GM23338 (cell line): ENCODE measurements around the gene ITGB2. TPM values are rescaled to one million over a fixed set of nuclear protein-coding genes. Genes with fewer than 3 reads are reported as not detected.

Experiments used
- ATAC-seq: fragments of 200-7000 bp; cut with Tn5 transposase; 3 replicates; pipeline ENCODE4 v1.9.1; 2020
- DNase-seq: peaks from one replicate; pipeline ENCODE4 v3.0.0-alpha.2; 2015; ENCODE audit warnings: low spot score
- H2AFZ ChIP-seq: fragments of 200-600 bp; sonication (generic); 2 replicates; pipeline ENCODE4 v1.8.0; 2016; ENCODE audit warnings: antibody characterized with exemption, mild to moderate bottlenecking, moderate library complexity
- H3F3A ChIP-seq: fragments of 200-600 bp; sonication (generic); replicated peaks from 2 replicates; pipeline ENCODE4 v1.8.0; 2017; ENCODE audit warnings: antibody characterized with exemption, mixed run types, low read depth
- H3K27ac ChIP-seq: fragments of 200-600 bp; sonication (generic); 2 replicates; pipeline ENCODE4 v1.6.1; 2016; ENCODE audit warnings: low read depth
- H3K27me3 ChIP-seq: fragments of 200-600 bp; sonication (generic); 2 replicates; pipeline ENCODE4 v1.8.0; 2016; ENCODE audit warnings: mild to moderate bottlenecking, mixed run types, moderate library complexity; ENCODE audit not compliant: insufficient read depth
- H3K36me3 ChIP-seq: fragments of 200-600 bp; sonication (generic); 2 replicates; pipeline ENCODE4 v1.8.0; 2016; ENCODE audit warnings: mild to moderate bottlenecking; ENCODE audit not compliant: insufficient read depth
- H3K4me1 ChIP-seq: fragments of 200-600 bp; sonication (generic); 2 replicates; pipeline ENCODE4 v1.8.0; 2016; ENCODE audit warnings: mild to moderate bottlenecking, moderate library complexity; ENCODE audit not compliant: insufficient read depth
- H3K4me2 ChIP-seq: fragments of 200-600 bp; sonication (generic); 2 replicates; pipeline ENCODE4 v1.7.1; 2017; ENCODE audit warnings: mixed run types
- H3K4me3 ChIP-seq: fragments of 200-600 bp; sonication (generic); 2 replicates; pipeline ENCODE4 v1.6.1; 2016; ENCODE audit warnings: mixed run types
- H3K79me2 ChIP-seq: fragments of 200-600 bp; sonication (generic); replicated peaks from 2 replicates; pipeline ENCODE4 v1.8.0; 2017; ENCODE audit warnings: mild to moderate bottlenecking; ENCODE audit not compliant: insufficient read depth
- H3K9me2 ChIP-seq: fragments of 200-600 bp; sonication (generic); 2 replicates; pipeline ENCODE4 v1.8.0; 2017; ENCODE audit not compliant: insufficient read depth
- H4K20me1 ChIP-seq: fragments of 200-600 bp; sonication (generic); replicated peaks from 2 replicates; pipeline ENCODE4 v1.8.0; 2017; ENCODE audit warnings: mild to moderate bottlenecking; ENCODE audit not compliant: insufficient read depth
- H3K27ac Mint-ChIP-seq: 2 replicates; pipeline ENCODE4 v1.8.0; 2020; ENCODE audit warnings: inconsistent platforms, mild to moderate bottlenecking, moderate library complexity, mixed read lengths
- H3K27me3 Mint-ChIP-seq: 3 replicates; pipeline ENCODE4 v1.8.0; 2022; ENCODE audit warnings: low read depth, mild to moderate bottlenecking, moderate library complexity, mixed read lengths, inconsistent platforms; ENCODE audit not compliant: insufficient read depth, poor library complexity
- H3K36me3 Mint-ChIP-seq: 3 replicates; pipeline ENCODE4 v1.8.0; 2021; ENCODE audit warnings: low read depth, mild to moderate bottlenecking, inconsistent platforms, moderate library complexity, mixed read lengths
- H3K4me1 Mint-ChIP-seq: 3 replicates; pipeline ENCODE4 v1.8.0; 2020; ENCODE audit warnings: mild to moderate bottlenecking, inconsistent platforms, mixed read lengths
- H3K4me3 Mint-ChIP-seq: 3 replicates; pipeline ENCODE4 v1.8.0; 2021; ENCODE audit warnings: moderate library complexity, mild to moderate bottlenecking, inconsistent platforms, mixed read lengths
- H3K9me3 Mint-ChIP-seq: 3 replicates; pipeline ENCODE4 v1.8.0; 2020; ENCODE audit warnings: moderate library complexity, mild to moderate bottlenecking, inconsistent platforms, mixed read lengths
- CREB1 ChIP-seq: fragments of 250-450 bp; sonication (Bioruptor Pico); IDR thresholded peaks from 2 replicates; pipeline ENCODE4 v1.5.0; 2020; ENCODE audit warnings: low read depth, mild to moderate bottlenecking, moderate library complexity
- CTCF ChIP-seq, 2 experiments: fragments of 200-600 bp in 1 of 2; sonication (generic) in 1 of 2; conservative IDR thresholded peaks; 2 replicates each; pipeline versions ENCODE4 v1.5.1 to v1.6.1; 2016 to 2017; ENCODE audit warnings: antibody characterized with exemption in 2 of 2, low read depth in 2 of 2, mild to moderate bottlenecking in 2 of 2, moderate library complexity in 1 of 2
- ETS1 ChIP-seq: IDR thresholded peaks from 2 replicates; pipeline ENCODE4 v1.6.1; 2016; ENCODE audit warnings: antibody characterized with exemption
- EZH2 ChIP-seq: fragments of 200-600 bp; sonication (generic); IDR thresholded peaks from one replicate; pipeline ENCODE4 v1.8.0; 2017; ENCODE audit warnings: antibody characterized with exemption, mild to moderate bottlenecking, low read depth; ENCODE audit not compliant: unreplicated experiment
- EZH2phosphoT487 ChIP-seq: fragments of 200-600 bp; sonication (generic); IDR thresholded peaks from one replicate; pipeline ENCODE4 v1.8.1; 2018; ENCODE audit warnings: antibody characterized with exemption; ENCODE audit not compliant: unreplicated experiment
- JUNB ChIP-seq: IDR thresholded peaks from one replicate; pipeline ENCODE4 v1.6.1; 2016; ENCODE audit warnings: antibody characterized with exemption; ENCODE audit not compliant: unreplicated experiment
- NANOG ChIP-seq: IDR thresholded peaks from 2 replicates; pipeline ENCODE4 v1.6.1; 2016; ENCODE audit warnings: antibody characterized with exemption, borderline replicate concordance
- POLR2AphosphoS5 ChIP-seq: IDR thresholded peaks from 2 replicates; pipeline ENCODE4 v1.6.1; 2016; ENCODE audit warnings: antibody characterized with exemption, low read depth
- REST ChIP-seq: IDR thresholded peaks from one replicate; pipeline ENCODE4 v1.6.1; 2018; ENCODE audit warnings: antibody characterized with exemption; ENCODE audit not compliant: unreplicated experiment
- STAT1 ChIP-seq: IDR thresholded peaks from one replicate; pipeline ENCODE4 v1.6.1; 2016; ENCODE audit warnings: antibody characterized with exemption; ENCODE audit not compliant: unreplicated experiment
- ZNF114 ChIP-seq: fragments of 250-450 bp; sonication (Bioruptor Pico); IDR thresholded peaks from 2 replicates; pipeline ENCODE4 v1.5.0; 2020; ENCODE audit warnings: mild to moderate bottlenecking, moderate library complexity
- ZNF331 ChIP-seq: fragments of 250-450 bp; sonication (Bioruptor Pico); IDR thresholded peaks from 2 replicates; pipeline ENCODE4 v1.5.0; 2020; ENCODE audit warnings: low read depth, mild to moderate bottlenecking, moderate library complexity
- ZNF462 ChIP-seq: fragments of 250-450 bp; sonication (Bioruptor Pico); IDR thresholded peaks from 2 replicates; pipeline ENCODE4 v1.5.0; 2020; ENCODE audit warnings: mild to moderate bottlenecking, moderate library complexity
- polyA plus RNA-seq: library from polyadenylated mRNA; unstranded; fragments of >200 nt; fragmentation: Nextera tagmentation; extraction: Ambion mirVana; gene quantifications from 2 replicates; pipeline ENCODE4 v1.2.1, GENCODE V29; 2016
- total RNA-seq: library from RNA; depleted of rRNA; stranded (reverse); fragments of >200 nt; shearing (Covaris generic); gene quantifications from 2 replicates; pipeline ENCODE4 v1.2.3, GENCODE V29; 2014

Gene ITGB2
- total and polyA plus RNA-seq, 2 experiments from 2014 or later = 0.44 to 0.63 TPM

GRCh38 chr21:44890961-44891541 lies 29.6 kb downstream of the ITGB2 start:
- no peak overlapping the region for H3K4me3 ChIP-seq
- no peaks in the 10 kb centered on the region for H3K36me3 ChIP-seq
- Mint-ChIP-seq H3K4me1 (peaks cover 2% of the 10 kb centered on the region; the same call in 2 of the 3 replicates), H3K4me3 (no peak overlapping the region), H3K36me3 (no peaks in the 10 kb centered on the region), H3K27me3 (peaks cover 8% of the 10 kb centered on the region), H3K27ac (no peak overlapping the region), H3K9me3 (no peaks in the 10 kb centered on the region)
- H3F3A ChIP-seq = no peaks in the 10 kb centered on the region
- no peak overlapping the region for H3K4me2 ChIP-seq
- no peak overlapping the region for H2AFZ ChIP-seq
- no peaks in the 10 kb centered on the region for H3K79me2 ChIP-seq
- no peak overlapping the region for H3K27ac ChIP-seq
- no peaks in the 10 kb centered on the region for H3K9me2 ChIP-seq
- no peak for ATAC-seq
- no peaks in the 10 kb centered on the region for H3K4me1 ChIP-seq
- DNase-seq = no peak
- TF ChIP-seq STAT1 (no peak), ZNF462 (CRISPR knock-in tag) (no peak), EZH2 (no peak), ETS1 (no peak), ZNF331 (CRISPR knock-in tag) (no peak), CREB1 (CRISPR knock-in tag) (no peak), CTCF (conservative IDR thresholded peaks at IDR 0.05; ENCODE audit: low read depth in 2 of 2) (no peak), JUNB (no peak), NANOG (no peak), EZH2phosphoT487 (no peak), REST (no peak), POLR2AphosphoS5 (no peak), ZNF114 (CRISPR knock-in tag) (no peak)
- H4K20me1 ChIP-seq = no peaks in the 10 kb centered on the region
- H3K27me3 ChIP-seq = no peaks in the 10 kb centered on the region
